ENCODE results near the gene NXPE3.

NXPE3 gene

GRCh38 chr3:101828276-101828675 is 49.3 kb downstream of the NXPE3 start:
- Histone ChIP-seq H3K27ac (no peak overlapping the region), H3K4me3 (ENCODE audit: low read depth, low read length) (no peak overlapping the region), H3K27me3 (ENCODE audit: insufficient read depth, low read depth, severe bottlenecking) (no peaks in the 10 kb centered on the region), H3K36me3 (no peaks in the 10 kb centered on the region), H3K9me3 (ENCODE audit: severe bottlenecking) (no peaks in the 10 kb centered on the region)
- TF ChIP-seq, protein P1, sequence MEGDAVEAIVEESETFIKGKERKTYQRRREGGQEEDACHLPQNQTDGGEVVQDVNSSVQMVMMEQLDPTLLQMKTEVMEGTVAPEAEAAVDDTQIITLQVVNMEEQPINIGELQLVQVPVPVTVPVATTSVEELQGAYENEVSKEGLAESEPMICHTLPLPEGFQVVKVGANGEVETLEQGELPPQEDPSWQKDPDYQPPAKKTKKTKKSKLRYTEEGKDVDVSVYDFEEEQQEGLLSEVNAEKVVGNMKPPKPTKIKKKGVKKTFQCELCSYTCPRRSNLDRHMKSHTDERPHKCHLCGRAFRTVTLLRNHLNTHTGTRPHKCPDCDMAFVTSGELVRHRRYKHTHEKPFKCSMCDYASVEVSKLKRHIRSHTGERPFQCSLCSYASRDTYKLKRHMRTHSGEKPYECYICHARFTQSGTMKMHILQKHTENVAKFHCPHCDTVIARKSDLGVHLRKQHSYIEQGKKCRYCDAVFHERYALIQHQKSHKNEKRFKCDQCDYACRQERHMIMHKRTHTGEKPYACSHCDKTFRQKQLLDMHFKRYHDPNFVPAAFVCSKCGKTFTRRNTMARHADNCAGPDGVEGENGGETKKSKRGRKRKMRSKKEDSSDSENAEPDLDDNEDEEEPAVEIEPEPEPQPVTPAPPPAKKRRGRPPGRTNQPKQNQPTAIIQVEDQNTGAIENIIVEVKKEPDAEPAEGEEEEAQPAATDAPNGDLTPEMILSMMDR (IDR thresholded peaks at IDR 0.05; ENCODE audit: low read depth, low read length) = no peak
- no peak for DNase-seq

DNA sequence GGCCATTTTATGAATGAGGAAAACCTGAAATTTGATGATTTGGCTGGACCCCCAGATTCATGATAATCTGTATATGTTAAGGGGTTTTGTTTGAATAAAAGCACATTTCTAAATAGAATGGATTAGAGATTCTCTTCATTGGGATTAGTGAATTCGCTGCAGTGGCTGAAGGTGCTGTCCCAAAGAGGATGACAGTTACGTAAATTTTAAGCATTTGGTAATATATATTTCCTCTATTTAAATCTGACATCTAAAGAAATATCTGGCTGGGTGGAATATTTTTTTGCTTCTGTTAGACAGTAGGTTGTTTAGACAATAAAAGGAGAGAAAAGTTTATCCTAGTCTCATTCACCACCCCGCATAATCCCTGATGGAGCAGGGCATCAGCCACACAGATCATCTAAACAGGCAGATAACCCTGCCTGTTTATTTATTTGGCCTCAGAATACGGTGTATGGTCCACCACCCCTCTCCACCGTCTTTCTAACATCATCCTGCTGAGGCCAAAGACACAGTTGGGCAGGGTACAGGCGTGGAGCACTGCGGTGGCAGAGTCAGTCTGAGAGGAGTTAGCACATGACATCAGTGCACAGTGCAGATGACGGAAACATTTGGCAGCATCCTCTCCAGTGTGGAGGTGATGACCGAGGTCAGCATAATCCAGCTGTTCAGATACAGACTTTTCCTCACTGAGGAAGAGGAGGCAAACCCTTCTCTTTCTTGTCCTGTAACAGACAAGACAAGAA is 49.9 kb downstream of the NXPE3 start:
- TF ChIP-seq, protein P1 (IDR thresholded peaks at IDR 0.05; ENCODE audit: low read depth, low read length) = no peak
- no peak overlapping the region for H3K4me3 ChIP-seq (ENCODE audit: low read depth, low read length)
- H3K36me3 ChIP-seq = no peaks in the 10 kb centered on the region
- H3K27ac ChIP-seq = no peak overlapping the region
- DNase-seq = no peak
- no peaks in the 10 kb centered on the region for H3K9me3 ChIP-seq (ENCODE audit: severe bottlenecking)
- no peaks in the 10 kb centered on the region for H3K27me3 ChIP-seq (ENCODE audit: insufficient read depth, low read depth, severe bottlenecking)

DNA sequence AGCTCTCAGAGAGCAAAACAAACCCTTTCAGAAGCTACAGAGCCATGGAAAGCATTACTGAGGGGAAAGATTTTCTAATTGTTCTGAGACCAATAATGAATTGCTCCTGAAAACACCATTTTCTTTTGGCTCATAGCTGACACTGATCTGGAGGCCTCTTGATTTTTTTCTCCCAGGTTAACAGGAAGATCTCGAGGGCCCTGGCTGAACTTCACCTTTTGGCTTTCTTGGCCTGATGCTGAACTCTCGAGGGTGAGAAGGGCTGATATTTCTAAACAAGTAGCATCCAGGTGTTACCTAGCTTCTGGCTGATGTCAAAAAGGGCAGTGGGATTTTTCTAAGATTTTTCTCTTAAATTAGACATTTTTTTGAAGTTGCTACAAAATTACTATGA is 50.4 kb downstream of the NXPE3 start:
- TF ChIP-seq, protein P1 (IDR thresholded peaks at IDR 0.05; ENCODE audit: low read depth, low read length) = no peak
- Histone ChIP-seq H3K27ac (no peak overlapping the region), H3K9me3 (ENCODE audit: severe bottlenecking) (no peaks in the 10 kb centered on the region), H3K4me3 (ENCODE audit: low read depth, low read length) (no peak overlapping the region), H3K36me3 (no peaks in the 10 kb centered on the region), H3K27me3 (ENCODE audit: insufficient read depth, low read depth, severe bottlenecking) (no peaks in the 10 kb centered on the region)
- no peak for DNase-seq

GRCh38 chr3:101829874-101830273 is 50.9 kb downstream of the NXPE3 start:
- Histone ChIP-seq H3K4me3 (ENCODE audit: low read depth, low read length) (no peak overlapping the region), H3K27me3 (ENCODE audit: insufficient read depth, low read depth, severe bottlenecking) (no peaks in the 10 kb centered on the region), H3K9me3 (ENCODE audit: severe bottlenecking) (no peaks in the 10 kb centered on the region), H3K36me3 (no peaks in the 10 kb centered on the region), H3K27ac (no peak overlapping the region)
- no peak for DNase-seq
- TF ChIP-seq, protein P1 (IDR thresholded peaks at IDR 0.05; ENCODE audit: low read depth, low read length) = no peak

DNA sequence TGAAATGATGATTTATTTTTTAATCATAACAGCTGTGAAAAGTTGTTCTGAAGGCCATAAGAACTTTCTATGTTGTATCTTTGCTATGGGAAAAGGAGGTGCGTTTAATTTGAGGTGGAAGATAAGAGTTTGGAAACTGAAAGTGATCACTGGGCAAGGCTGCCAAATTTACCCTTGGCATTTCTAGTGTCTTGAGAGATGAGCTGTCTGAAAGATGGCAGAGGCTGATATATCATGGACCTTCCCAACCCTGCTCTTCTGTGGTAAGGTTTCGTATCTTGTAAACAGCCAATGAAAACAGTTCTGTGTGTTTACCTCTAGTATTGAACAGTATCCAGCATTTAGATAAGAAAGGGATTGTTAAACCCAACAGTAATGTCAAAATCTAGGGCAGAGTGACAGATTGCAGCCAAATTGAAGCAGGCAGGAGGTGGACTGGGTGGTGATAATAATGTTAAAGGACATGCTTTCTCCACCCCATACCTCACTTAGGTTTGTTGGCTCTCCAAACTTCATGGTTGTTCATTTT is 54.5 kb downstream of the NXPE3 start:
- Histone ChIP-seq H3K27ac (no peak overlapping the region), H3K9me3 (ENCODE audit: severe bottlenecking) (no peaks in the 10 kb centered on the region), H3K36me3 (no peaks in the 10 kb centered on the region), H3K4me3 (ENCODE audit: low read depth, low read length) (no peak overlapping the region), H3K27me3 (ENCODE audit: insufficient read depth, low read depth, severe bottlenecking) (no peaks in the 10 kb centered on the region)
- TF ChIP-seq, protein P1 (IDR thresholded peaks at IDR 0.05; ENCODE audit: low read depth, low read length) = no peak
- no peak for DNase-seq

DNA sequence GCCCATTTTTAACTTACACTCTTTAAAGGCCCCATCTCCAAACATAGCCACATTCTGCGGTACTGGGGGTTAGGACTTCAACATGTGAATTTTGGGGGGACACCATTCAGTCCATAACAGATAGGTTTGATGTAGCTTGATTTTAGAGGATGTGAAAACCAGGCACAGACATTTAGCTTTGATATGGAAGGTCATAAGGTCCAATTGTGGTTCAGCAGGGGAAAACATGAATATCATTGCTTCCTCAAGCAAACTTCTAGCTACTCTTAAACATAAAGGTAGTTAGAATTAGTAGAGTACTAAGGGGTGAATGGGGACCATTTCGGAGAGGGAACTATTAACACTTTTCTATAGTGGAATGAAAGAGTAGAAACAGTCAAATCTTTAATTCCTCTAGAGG is 56.7 kb downstream of the NXPE3 start:
- TF ChIP-seq, protein P1 (IDR thresholded peaks at IDR 0.05; ENCODE audit: low read depth, low read length) = no peak
- no peak for DNase-seq
- H3K36me3 ChIP-seq = no peaks in the 10 kb centered on the region
- H3K9me3 ChIP-seq (ENCODE audit: severe bottlenecking) = no peaks in the 10 kb centered on the region
- no peaks in the 10 kb centered on the region for H3K27me3 ChIP-seq (ENCODE audit: insufficient read depth, low read depth, severe bottlenecking)
- no peak overlapping the region for H3K4me3 ChIP-seq (ENCODE audit: low read depth, low read length)
- no peak overlapping the region for H3K27ac ChIP-seq
